B cell (primary cell): Measurements from ENCODE around the gene CNPY2. TPM values are rescaled to one million over a fixed set of nuclear protein-coding genes. Genes with fewer than 3 reads are reported as not detected.

Experiments
- ATAC-seq: fragments of 200-7000 bp; cut with Tn5 transposase; one replicate; pipeline ENCODE4 v1.10.0; 2021; ENCODE audit warnings: low read depth, mild to moderate bottlenecking, moderate number of reproducible peaks, moderate library complexity
- CTCF ChIA-PET: fragments of 350-600 bp; sonication (Branson Sonifier 250); formaldehyde crosslinking; loops from one replicate; lab custom pipeline; 2021; ENCODE audit warnings: antibody characterized with exemption, inconsistent platforms; lab: Charles Lee
- POLR2A ChIA-PET: fragments of 350-600 bp; sonication (Branson Sonifier 250); formaldehyde crosslinking; loops from one replicate; lab custom pipeline; 2021; ENCODE audit warnings: antibody characterized with exemption; lab: Charles Lee
- DNase-seq: peaks from one replicate; pipeline ENCODE4 v3.0.0; 2013
- H2AFZ ChIP-seq: 2 replicates; pipeline ENCODE4 v1.6.1; 2012; ENCODE audit warnings: mild to moderate bottlenecking, low read depth, low read length; ENCODE audit not compliant: insufficient read depth, poor library complexity, severe bottlenecking
- H3K27ac ChIP-seq, 2 donors: 1 replicate in 1 of 2; 2 replicates in 1 of 2; pipeline ENCODE4 v1.5.1; 2012 to 2013; ENCODE audit warnings: low read length in 2 of 2, mild to moderate bottlenecking in 2 of 2, moderate library complexity in 1 of 2
- H3K27me3 ChIP-seq, 4 experiments: fragments of 200-600 bp in 1 of 4; sonication (generic) in 1 of 4; replicated peaks in 1 of 4; 1 replicate in 2 of 4; 2 replicates in 2 of 4; pipeline versions ENCODE4 v1.6.1 to v1.7.0; 2013 to 2016; ENCODE audit warnings: low read length in 3 of 4, mild to moderate bottlenecking in 2 of 4, mixed read lengths in 1 of 4, moderate library complexity in 1 of 4; ENCODE audit not compliant: insufficient read depth in 4 of 4, control insufficient read depth in 3 of 4; ENCODE audit errors: control extremely low read depth in 1 of 4
- H3K36me3 ChIP-seq, 2 experiments: replicated peaks in 1 of 2; 1 replicate in 1 of 2; 2 replicates in 1 of 2; pipeline versions ENCODE4 v1.6.1 to v1.7.1; 2013; ENCODE audit warnings: low read length in 1 of 2; ENCODE audit not compliant: insufficient read depth in 2 of 2, control insufficient read depth in 1 of 2; ENCODE audit errors: control extremely low read depth in 1 of 2, extremely low read depth in 1 of 2
- H3K4me1 ChIP-seq, 2 donors: fragments of 200-600 bp in 1 of 2; sonication (generic) in 1 of 2; 1 replicate in 1 of 2; 2 replicates in 1 of 2; pipeline versions ENCODE4 v1.5.1 to v1.6.1; 2013 to 2017; ENCODE audit warnings: low read length in 2 of 2; ENCODE audit not compliant: control insufficient read depth in 2 of 2, insufficient read depth in 2 of 2
- H3K4me2 ChIP-seq: replicated peaks from 2 replicates; pipeline ENCODE3; 2012; ENCODE audit warnings: mild to moderate bottlenecking, low read depth, low read length; ENCODE audit not compliant: poor library complexity, severe bottlenecking
- H3K4me3 ChIP-seq, 5 experiments: fragments of 200-600 bp in 1 of 5; sonication (generic) in 1 of 5; 1 replicate in 3 of 5; 2 replicates in 2 of 5; pipeline versions ENCODE4 v1.5.1 to v1.7.0; 2011 to 2016; ENCODE audit warnings: low read length in 4 of 5, mild to moderate bottlenecking in 4 of 5, low read depth in 2 of 5, control low read depth in 1 of 5, moderate library complexity in 1 of 5; ENCODE audit not compliant: insufficient read depth in 1 of 5; ENCODE audit errors: control extremely low read depth in 1 of 5, extremely low read depth in 1 of 5
- H3K79me2 ChIP-seq: fragments of 200-600 bp; sonication (generic); one replicate; pipeline ENCODE4 v1.6.0; 2016; ENCODE audit warnings: low read length; ENCODE audit not compliant: control insufficient read depth, insufficient read depth
- H3K9ac ChIP-seq: fragments of 200-600 bp; sonication (generic); 2 replicates; pipeline ENCODE4 v1.6.1; 2017; ENCODE audit warnings: mild to moderate bottlenecking, low read length, moderate library complexity
- H3K9me3 ChIP-seq, 3 donors: one replicate each; pipeline versions ENCODE4 v1.6.1 to v1.7.1; 2013; ENCODE audit warnings: low read length in 2 of 3; ENCODE audit not compliant: control insufficient read depth in 2 of 3, insufficient read depth in 1 of 3; ENCODE audit errors: control extremely low read depth in 1 of 3
- H4K20me1 ChIP-seq: 2 replicates; pipeline ENCODE4 v1.6.0; 2012; ENCODE audit warnings: mild to moderate bottlenecking, low read length; ENCODE audit not compliant: insufficient read depth, control insufficient read depth, poor library complexity, severe bottlenecking
- H3K27ac Mint-ChIP-seq: one replicate; pipeline ENCODE4 v1.8.0; 2021; ENCODE audit warnings: mixed read lengths
- H3K27me3 Mint-ChIP-seq: one replicate; pipeline ENCODE4 v1.8.0; 2021; ENCODE audit warnings: mixed read lengths
- H3K4me1 Mint-ChIP-seq: one replicate; pipeline ENCODE4 v1.8.0; 2021; ENCODE audit warnings: mixed read lengths
- H3K4me3 Mint-ChIP-seq: one replicate; pipeline ENCODE4 v1.8.0; 2021; ENCODE audit warnings: mixed read lengths
- H3K9me3 Mint-ChIP-seq: one replicate; pipeline ENCODE4 v1.8.0; 2022; ENCODE audit warnings: mixed read lengths; ENCODE audit not compliant: insufficient read depth
- EZH2 ChIP-seq: IDR thresholded peaks from 2 replicates; pipeline ENCODE4 v1.6.1; 2012; ENCODE audit warnings: borderline replicate concordance, low read depth, mild to moderate bottlenecking, moderate library complexity, low read length; ENCODE audit not compliant: insufficient read depth, poor library complexity, severe bottlenecking
- WGBS: methylation state at CpG from one replicate; pipeline ENCODE4 v1.1.5; 2013; ENCODE audit warnings: missing lambda C conversion rate; ENCODE audit not compliant: insufficient coverage; 5-methylcytosine and 5-hydroxymethylcytosine counted together
- intact Hi-C: fragments of 100-400 bp; cut with micrococcal nuclease; formaldehyde crosslinking; loops from one replicate; pipeline ENCODE4 v1.10.0; 2022
- polyA plus RNA-seq: library from polyadenylated mRNA; depleted of rRNA; stranded (reverse); fragments of >200 nt; gene quantifications from 2 replicates; pipeline ENCODE4 v1.2.3, GENCODE V29; 2012
- total RNA-seq, 2 donors: library from RNA; stranded (reverse); fragments of 120-200 nt in 1 of 2; gene quantifications; 1 replicate in 1 of 2; 2 replicates in 1 of 2; pipeline versions ENCODE4 v1.2.3 to v1.2.4, GENCODE V29; 2013 to 2022
- TF ChIP-seq, protein P1 (sequence below): fragments of 200-600 bp; IDR thresholded peaks from one replicate; pipeline ENCODE4 v1.8.0; 2022; ENCODE audit warnings: antibody characterized with exemption, mild to moderate bottlenecking

Gene CNPY2
- total and polyA plus RNA-seq, 2 donors (not counting 1 experiment from before 2014, with no cell fraction given): 61.9 to 91.2 TPM

DNA sequence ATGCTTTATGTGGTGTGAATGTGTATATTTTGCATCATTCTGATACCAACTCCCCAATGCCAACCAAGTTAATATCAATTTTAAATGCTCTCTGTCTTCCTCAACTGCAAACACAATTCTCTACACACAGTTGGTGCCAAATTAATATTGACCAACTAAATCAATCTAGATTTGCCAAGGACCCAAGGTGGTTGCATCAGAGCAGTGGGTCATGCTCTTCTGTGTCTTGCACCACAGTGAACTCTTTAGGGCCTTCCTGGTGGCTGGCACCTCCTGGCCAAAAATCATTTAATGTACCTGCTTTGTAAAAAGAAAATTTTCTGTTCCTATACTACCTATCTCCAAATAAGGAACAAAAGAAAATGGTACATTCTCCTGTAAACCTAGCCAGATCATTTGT is 34.9 kb downstream of the CNPY2 start:
- Histone ChIP-seq H3K27me3 (no peaks in the 10 kb centered on the region), H3K79me2 (peaks cover 6% of the 10 kb centered on the region), H3K4me2 (no peak overlapping the region), H3K36me3 (peaks cover 9 to 65% of the 10 kb centered on the region in 2 experiments), H3K4me3 (no peak overlapping the region), H3K9me3 (no peaks in the 10 kb centered on the region), H4K20me1 (no peaks in the 10 kb centered on the region), H3K27ac (no peak overlapping the region), H3K9ac (no peak overlapping the region), H3K4me1 (no peaks in the 10 kb centered on the region), H2AFZ (no peak overlapping the region)
- no peaks in the 10 kb centered on the region for H3K4me1 Mint-ChIP-seq
- intact Hi-C loops: no loop called here
- no peak overlapping the region for H3K4me3 Mint-ChIP-seq
- POLR2A ChIA-PET: no interaction called here
- no peak for TF ChIP-seq EZH2
- TF ChIP-seq, protein P1, sequence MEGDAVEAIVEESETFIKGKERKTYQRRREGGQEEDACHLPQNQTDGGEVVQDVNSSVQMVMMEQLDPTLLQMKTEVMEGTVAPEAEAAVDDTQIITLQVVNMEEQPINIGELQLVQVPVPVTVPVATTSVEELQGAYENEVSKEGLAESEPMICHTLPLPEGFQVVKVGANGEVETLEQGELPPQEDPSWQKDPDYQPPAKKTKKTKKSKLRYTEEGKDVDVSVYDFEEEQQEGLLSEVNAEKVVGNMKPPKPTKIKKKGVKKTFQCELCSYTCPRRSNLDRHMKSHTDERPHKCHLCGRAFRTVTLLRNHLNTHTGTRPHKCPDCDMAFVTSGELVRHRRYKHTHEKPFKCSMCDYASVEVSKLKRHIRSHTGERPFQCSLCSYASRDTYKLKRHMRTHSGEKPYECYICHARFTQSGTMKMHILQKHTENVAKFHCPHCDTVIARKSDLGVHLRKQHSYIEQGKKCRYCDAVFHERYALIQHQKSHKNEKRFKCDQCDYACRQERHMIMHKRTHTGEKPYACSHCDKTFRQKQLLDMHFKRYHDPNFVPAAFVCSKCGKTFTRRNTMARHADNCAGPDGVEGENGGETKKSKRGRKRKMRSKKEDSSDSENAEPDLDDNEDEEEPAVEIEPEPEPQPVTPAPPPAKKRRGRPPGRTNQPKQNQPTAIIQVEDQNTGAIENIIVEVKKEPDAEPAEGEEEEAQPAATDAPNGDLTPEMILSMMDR: no peak
- H3K9me3 Mint-ChIP-seq: no peaks in the 10 kb centered on the region
- no peaks in the 10 kb centered on the region for H3K27me3 Mint-ChIP-seq
- ATAC-seq: no peak
- CTCF ChIA-PET: interaction anchor here (1.0 kb wide), 1 partner anchor 186 kb away, joined by 3 read pairs; no protein-coding TSS in a partner anchor
- no peak overlapping the region for H3K27ac Mint-ChIP-seq
- no peak for DNase-seq

DNA sequence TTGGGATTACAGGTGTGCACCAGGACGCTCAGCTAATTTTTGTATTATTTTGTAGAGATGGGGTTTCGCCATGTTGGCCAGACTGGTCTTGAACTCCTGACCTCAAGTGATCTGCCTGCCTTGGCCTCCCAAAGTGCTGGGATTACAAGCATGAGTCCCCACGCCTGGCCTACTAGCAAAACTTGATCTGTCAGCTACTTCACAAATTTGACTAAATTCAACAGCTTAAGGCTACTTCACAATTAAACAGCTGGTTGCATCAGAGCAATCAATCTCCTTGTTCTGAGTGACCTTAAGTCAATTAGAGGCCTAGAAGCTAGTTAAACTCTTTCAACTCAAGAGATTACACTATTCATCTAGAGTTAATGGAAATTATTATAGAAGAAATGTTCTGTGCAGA is 36.9 kb downstream of the CNPY2 start:
- Mint-ChIP-seq H3K27ac (no peak overlapping the region), H3K4me1 (no peaks in the 10 kb centered on the region), H3K9me3 (no peaks in the 10 kb centered on the region), H3K4me3 (no peak overlapping the region), H3K27me3 (no peaks in the 10 kb centered on the region)
- Histone ChIP-seq H3K27me3 (no peaks in the 10 kb centered on the region), H3K4me1 (no peaks in the 10 kb centered on the region), H2AFZ (no peak overlapping the region), H3K9ac (no peak overlapping the region), H3K4me3 (no peak overlapping the region), H3K27ac (no peak overlapping the region), H3K9me3 (no peaks in the 10 kb centered on the region), H3K79me2 (no peaks in the 10 kb centered on the region), H3K36me3 (peaks cover 17 to 74% of the 10 kb centered on the region in 2 experiments), H4K20me1 (no peaks in the 10 kb centered on the region), H3K4me2 (no peak overlapping the region)
- intact Hi-C loops: no loop called here
- no peak for DNase-seq
- WGBS: 83% methylated on average over 1 of the region's 3 CpGs
- no peak for ATAC-seq
- ChIA-PET CTCF (interaction anchor here (0.7 to 0.8 kb wide), 2 partner anchors 22 to 89 kb away, joined by 3 to 4 read pairs; partner anchors contain the start of gene SMARCC2), POLR2A (no interaction called here)
- no peak for TF ChIP-seq EZH2
- TF ChIP-seq, protein P1: no peak
